ENCODE data around the gene SLC4A4.

The SLC4A4 gene

GRCh38 chr4:71550220-71551165 lies 211.7 kb downstream of the SLC4A4 start:
- no peak for DNase-seq

- no peak for DNase-seq
Measured at GRCh38 chr4:71553605-71554004, 214.8 kb downstream of the SLC4A4 start.

GRCh38 chr4:71554025-71554424 lies 215.2 kb downstream of the SLC4A4 start:
- no peak for DNase-seq

GRCh38 chr4:71558248-71558647 lies 219.4 kb downstream of the SLC4A4 start:
- DNase-seq = no peak

GRCh38 chr4:71559957-71560571 lies 221.2 kb downstream of the SLC4A4 start:
- DNase-seq = no peak

GRCh38 chr4:71564775-71565174 lies 226.0 kb downstream of the SLC4A4 start:
- DNase-seq = no peak

- DNase-seq = no peak
Measured at GRCh38 chr4:71566856-71567255, 228.0 kb downstream of the SLC4A4 start.

- DNase-seq = no peak
Measured at GRCh38 chr4:71568131-71568530, 229.3 kb downstream of the SLC4A4 start.

GRCh38 chr4:71570492-71570891 lies 231.7 kb downstream of the SLC4A4 start:
- DNase-seq = no peak

- no peak for DNase-seq
Measured at GRCh38 chr4:71571346-71571745, 232.5 kb downstream of the SLC4A4 start.

- DNase-seq = no peak
Measured at GRCh38 chr4:71583971-71584370, 245.2 kb downstream of the SLC4A4 start.

- no peak for DNase-seq
Measured at GRCh38 chr4:71584585-71584984, 245.8 kb downstream of the SLC4A4 start.

- no peak for DNase-seq
Measured at GRCh38 chr4:71586087-71586763, 247.4 kb downstream of the SLC4A4 start.

- no peak for DNase-seq
Measured at GRCh38 chr4:71587995-71588394, 249.2 kb downstream of the SLC4A4 start.

- DNase-seq = no peak
Measured at GRCh38 chr4:71592793-71593192, 254.0 kb downstream of the SLC4A4 start.

GRCh38 chr4:71593311-71593710 lies 254.5 kb downstream of the SLC4A4 start:
- DNase-seq = no peak

GRCh38 chr4:71595576-71596108 lies 256.8 kb downstream of the SLC4A4 start:
- no peak for DNase-seq

GRCh38 chr4:71599578-71599977 lies 260.8 kb downstream of the SLC4A4 start:
- DNase-seq = no peak

GRCh38 chr4:71602289-71602900 lies 263.6 kb downstream of the SLC4A4 start:
- DNase-seq = no peak

GRCh38 chr4:71604785-71605184 lies 266.0 kb downstream of the SLC4A4 start:
- DNase-seq = no peak

GRCh38 chr4:71607109-71607508 lies 268.3 kb downstream of the SLC4A4 start:
- no peak for DNase-seq

GRCh38 chr4:71607780-71608677 lies 269.2 kb downstream of the SLC4A4 start:
- no peak for DNase-seq

Measured in suppressor macrophage treated with lipopolysaccharide for 4 hours (primary cell).